PC-9 (cell line): ENCODE data around the gene TRAF3. TPM values are rescaled to one million over a fixed set of nuclear protein-coding genes. Genes with fewer than 3 reads are reported as not detected.

Experiments used
- BruUV-seq: library from RNA; stranded (reverse); fragments of 400-500 nt; replicated peaks from 2 replicates; lab custom pipeline; 2021; lab: Mats Ljungman, UMichigan
- CTCF ChIA-PET: fragments of 300-600 bp; sonication (Branson Sonifier 250); formaldehyde crosslinking; loops from one replicate; lab custom pipeline; 2022; ENCODE audit warnings: antibody characterized with exemption; lab: Charles Lee
- POLR2A ChIA-PET: fragments of 300-600 bp; sonication (Branson Sonifier 250); formaldehyde crosslinking; loops from one replicate; lab custom pipeline; 2022; ENCODE audit warnings: antibody characterized with exemption; ENCODE audit not compliant: unreplicated experiment; lab: Charles Lee
- DNase-seq, 2 experiments: peaks; one replicate each; pipeline versions ENCODE4 v3.0.0 to v3.0.0-alpha.2; 2015 to 2022; ENCODE audit warnings: mixed read lengths in 1 of 2
- H2AFZ ChIP-seq: fragments of 200-600 bp; sonication (generic); 2 replicates; pipeline ENCODE4 v1.8.1; 2017; ENCODE audit warnings: antibody characterized with exemption
- H3F3A ChIP-seq: fragments of 200-600 bp; sonication (generic); 2 replicates; pipeline ENCODE4 v1.8.1; 2017; ENCODE audit warnings: antibody characterized with exemption, mild to moderate bottlenecking, low read depth; ENCODE audit not compliant: insufficient read depth
- H3K27ac ChIP-seq: fragments of 200-600 bp; sonication (generic); 2 replicates; pipeline ENCODE4 v1.6.1; 2016; ENCODE audit warnings: mixed run types
- H3K27me3 ChIP-seq: fragments of 200-600 bp; sonication (generic); 2 replicates; pipeline ENCODE4 v1.6.1; 2016; ENCODE audit warnings: low read depth, mixed run types; ENCODE audit not compliant: insufficient read depth
- H3K36me3 ChIP-seq: fragments of 200-600 bp; sonication (generic); 2 replicates; pipeline ENCODE4 v1.6.1; 2016; ENCODE audit warnings: low read depth, mixed run types
- H3K4me1 ChIP-seq: fragments of 200-600 bp; sonication (generic); replicated peaks from 2 replicates; pipeline ENCODE4 v1.6.1; 2016; ENCODE audit warnings: mixed run types; ENCODE audit not compliant: insufficient read depth
- H3K4me2 ChIP-seq: fragments of 200-600 bp; sonication (generic); 2 replicates; pipeline ENCODE4 v1.6.1; 2017; ENCODE audit warnings: mixed run types
- H3K4me3 ChIP-seq: fragments of 200-600 bp; sonication (generic); 2 replicates; pipeline ENCODE4 v1.6.1; 2016; ENCODE audit warnings: mixed run types
- H3K79me2 ChIP-seq: fragments of 200-600 bp; sonication (generic); 2 replicates; pipeline ENCODE4 v1.6.1; 2017; ENCODE audit warnings: low read depth, mixed run types
- H3K9me2 ChIP-seq: fragments of 200-600 bp; sonication (generic); 2 replicates; pipeline ENCODE4 v1.8.1; 2017; ENCODE audit warnings: mild to moderate bottlenecking; ENCODE audit not compliant: insufficient read depth
- H3K9me3 ChIP-seq: fragments of 200-600 bp; sonication (generic); 2 replicates; pipeline ENCODE4 v1.8.1; 2016; ENCODE audit warnings: low read depth; ENCODE audit not compliant: insufficient read depth
- H4K20me1 ChIP-seq: fragments of 200-600 bp; sonication (generic); 2 replicates; pipeline ENCODE4 v1.8.1; 2017; ENCODE audit not compliant: insufficient read depth
- CTCF ChIP-seq: fragments of 200-600 bp; sonication (generic); conservative IDR thresholded peaks from 2 replicates; pipeline ENCODE4 v1.6.1; 2017; ENCODE audit warnings: mixed run types, antibody characterized with exemption, mild to moderate bottlenecking, moderate library complexity
- EZH2 ChIP-seq: fragments of 200-600 bp; sonication (generic); IDR thresholded peaks from 2 replicates; pipeline ENCODE4 v1.8.0; 2017; ENCODE audit warnings: antibody characterized with exemption, low read depth
- intact Hi-C: fragments of 100-400 bp; cut with micrococcal nuclease; formaldehyde crosslinking; loops from one replicate; pipeline ENCODE4 v1.10.0; 2022; ENCODE audit not compliant: unreplicated experiment
- total RNA-seq: library from RNA; stranded (reverse); gene quantifications from 2 replicates; pipeline ENCODE4 v1.2.3, GENCODE V29; 2021

The TRAF3 gene
- total RNA-seq, 1 experiment from 2014 or later: 41.3 TPM

- Histone ChIP-seq H3K79me2 (no peaks in the 10 kb centered on the region), H3K9me3 (no peaks in the 10 kb centered on the region), H3K27me3 (no peaks in the 10 kb centered on the region), H4K20me1 (no peaks in the 10 kb centered on the region), H3K27ac (no peak overlapping the region), H3K9me2 (no peaks in the 10 kb centered on the region), H3K4me3 (no peak overlapping the region), H3K36me3 (no peaks in the 10 kb centered on the region), H3K4me2 (no peak overlapping the region), H3F3A (0 out of 2 replicates have a peak, but pooled peaks cover 5% of the 10 kb centered on the region), H3K4me1 (no peaks in the 10 kb centered on the region), H2AFZ (no peak overlapping the region)
- POLR2A ChIA-PET: no interaction called here
- TF ChIP-seq CTCF (no peak), EZH2 (no peak)
- CTCF ChIA-PET: no interaction called here
- BruUV-seq: no TSS peak
- DNase-seq: no peak
- intact Hi-C loops: no loop called here
These were observed 93.0 kb downstream of the TRAF3 start for GRCh38 chr14:102870246-102870645.

GRCh38 chr14:102870994-102871831 lies 94.0 kb downstream of the TRAF3 start:
- H3K4me3 ChIP-seq: no peak overlapping the region
- no peaks in the 10 kb centered on the region for H3K36me3 ChIP-seq
- H4K20me1 ChIP-seq: no peaks in the 10 kb centered on the region
- 0 out of 2 replicates have a peak, but pooled peaks cover 5% of the 10 kb centered on the region for H3F3A ChIP-seq
- DNase-seq: no peak
- H3K27me3 ChIP-seq: no peaks in the 10 kb centered on the region
- H3K9me2 ChIP-seq: no peaks in the 10 kb centered on the region
- H3K4me1 ChIP-seq: no peaks in the 10 kb centered on the region
- no TSS peak for BruUV-seq
- H3K27ac ChIP-seq: no peak overlapping the region
- H3K79me2 ChIP-seq: no peaks in the 10 kb centered on the region
- H3K9me3 ChIP-seq: no peaks in the 10 kb centered on the region
- intact Hi-C loops: no loop called here
- H3K4me2 ChIP-seq: no peak overlapping the region
- ChIA-PET CTCF (no interaction called here), POLR2A (no interaction called here)
- H2AFZ ChIP-seq: no peak overlapping the region
- TF ChIP-seq EZH2 (no peak), CTCF (no peak)

- no peaks in the 10 kb centered on the region for H3K9me3 ChIP-seq
- BruUV-seq: no TSS peak
- POLR2A ChIA-PET: no interaction called here
- no peaks in the 10 kb centered on the region for H3K27me3 ChIP-seq
- CTCF ChIA-PET: no interaction called here
- H3K4me2 ChIP-seq: no peak overlapping the region
- H3K79me2 ChIP-seq: no peaks in the 10 kb centered on the region
- 0 out of 2 replicates have a peak, but pooled peaks cover 4% of the 10 kb centered on the region for H3K36me3 ChIP-seq
- H2AFZ ChIP-seq: no peak overlapping the region
- H3K4me3 ChIP-seq: no peak overlapping the region
- H3K4me1 ChIP-seq: no peaks in the 10 kb centered on the region
- intact Hi-C loops: no loop called here
- DNase-seq: no peak
- H3K9me2 ChIP-seq: no peaks in the 10 kb centered on the region
- no peaks in the 10 kb centered on the region for H4K20me1 ChIP-seq
- 0 out of 2 replicates have a peak, but pooled peaks cover 5% of the 10 kb centered on the region for H3F3A ChIP-seq
- TF ChIP-seq EZH2 (no peak), CTCF (no peak)
- no peak overlapping the region for H3K27ac ChIP-seq
These were observed 94.8 kb downstream of the TRAF3 start for GRCh38 chr14:102872020-102872419.
